ENCODE measurements around the gene PRRX2.

Gene PRRX2

DNA sequence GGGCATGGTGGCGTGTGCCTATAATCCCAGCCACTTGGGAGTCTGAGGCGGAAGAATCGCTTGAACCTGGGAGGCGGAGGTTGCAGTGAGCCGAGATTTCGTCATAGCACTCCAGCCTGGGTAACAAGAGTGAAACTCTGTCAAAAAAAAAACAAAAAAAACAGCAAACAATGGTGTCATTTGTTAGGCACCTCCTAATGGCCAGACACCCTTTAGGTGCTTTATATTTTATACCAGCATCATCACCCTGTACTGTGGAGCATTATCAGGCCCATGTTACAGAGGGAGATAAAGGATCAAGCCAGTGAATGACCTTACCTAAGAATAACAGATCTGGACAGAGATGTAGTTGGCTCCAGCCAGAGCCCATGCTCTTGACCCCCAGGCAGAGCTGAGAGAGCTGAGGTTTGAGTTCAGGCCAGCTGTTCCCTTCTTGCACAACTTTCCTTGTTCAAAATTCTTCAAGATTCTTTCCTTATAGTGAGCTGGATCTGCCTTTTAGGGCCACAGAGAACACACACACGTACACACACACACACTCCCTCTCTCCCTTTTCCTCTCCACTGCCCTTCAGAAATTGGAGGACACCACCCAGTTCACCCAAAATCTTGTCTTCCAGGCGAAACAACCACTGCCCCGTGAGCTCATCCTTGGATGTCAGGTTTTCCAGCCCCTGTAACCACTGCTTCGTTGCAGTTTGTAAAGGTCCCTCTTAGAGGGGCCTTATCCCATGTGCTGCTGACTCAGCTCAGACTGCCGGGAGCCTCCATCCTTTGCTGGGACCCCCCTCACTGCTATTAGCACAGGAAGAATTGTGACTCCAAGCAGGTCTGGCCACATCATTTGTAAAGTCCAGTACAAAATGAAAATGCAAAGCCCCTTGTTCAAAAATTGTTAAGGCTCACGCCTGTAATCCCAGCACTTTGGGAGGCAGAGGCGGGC is 97.8 kb downstream of the PRRX2 start:
- no peak for ATAC-seq
- no peak for TF ChIP-seq PPARA (CRISPR knock-in tag; IDR thresholded peaks at IDR 0.05; ENCODE audit: borderline replicate concordance)
- no peak for TF ChIP-seq ZFP30 (CRISPR knock-in tag; IDR thresholded peaks at IDR 0.05)
- no peak for TF ChIP-seq BACH2 (CRISPR knock-in tag; IDR thresholded peaks at IDR 0.05; ENCODE audit: borderline replicate concordance)
- no peak for TF ChIP-seq ZNF8 (CRISPR knock-in tag; IDR thresholded peaks at IDR 0.05)
- TF ChIP-seq ZNF70 (CRISPR knock-in tag; IDR thresholded peaks at IDR 0.05) = no peak
- no peak for TF ChIP-seq ARNTL (CRISPR knock-in tag; IDR thresholded peaks at IDR 0.05; ENCODE audit: borderline replicate concordance, low read depth)
- no peak for TF ChIP-seq ZC3H10 (CRISPR knock-in tag; IDR thresholded peaks at IDR 0.05)
- TF ChIP-seq GLIS3 (CRISPR knock-in tag; IDR thresholded peaks at IDR 0.05) = no peak
- TF ChIP-seq ZNF565 (CRISPR knock-in tag; conservative IDR thresholded peaks at IDR 0.05; ENCODE audit: low read depth) = no peak
- TF ChIP-seq, protein P1, sequence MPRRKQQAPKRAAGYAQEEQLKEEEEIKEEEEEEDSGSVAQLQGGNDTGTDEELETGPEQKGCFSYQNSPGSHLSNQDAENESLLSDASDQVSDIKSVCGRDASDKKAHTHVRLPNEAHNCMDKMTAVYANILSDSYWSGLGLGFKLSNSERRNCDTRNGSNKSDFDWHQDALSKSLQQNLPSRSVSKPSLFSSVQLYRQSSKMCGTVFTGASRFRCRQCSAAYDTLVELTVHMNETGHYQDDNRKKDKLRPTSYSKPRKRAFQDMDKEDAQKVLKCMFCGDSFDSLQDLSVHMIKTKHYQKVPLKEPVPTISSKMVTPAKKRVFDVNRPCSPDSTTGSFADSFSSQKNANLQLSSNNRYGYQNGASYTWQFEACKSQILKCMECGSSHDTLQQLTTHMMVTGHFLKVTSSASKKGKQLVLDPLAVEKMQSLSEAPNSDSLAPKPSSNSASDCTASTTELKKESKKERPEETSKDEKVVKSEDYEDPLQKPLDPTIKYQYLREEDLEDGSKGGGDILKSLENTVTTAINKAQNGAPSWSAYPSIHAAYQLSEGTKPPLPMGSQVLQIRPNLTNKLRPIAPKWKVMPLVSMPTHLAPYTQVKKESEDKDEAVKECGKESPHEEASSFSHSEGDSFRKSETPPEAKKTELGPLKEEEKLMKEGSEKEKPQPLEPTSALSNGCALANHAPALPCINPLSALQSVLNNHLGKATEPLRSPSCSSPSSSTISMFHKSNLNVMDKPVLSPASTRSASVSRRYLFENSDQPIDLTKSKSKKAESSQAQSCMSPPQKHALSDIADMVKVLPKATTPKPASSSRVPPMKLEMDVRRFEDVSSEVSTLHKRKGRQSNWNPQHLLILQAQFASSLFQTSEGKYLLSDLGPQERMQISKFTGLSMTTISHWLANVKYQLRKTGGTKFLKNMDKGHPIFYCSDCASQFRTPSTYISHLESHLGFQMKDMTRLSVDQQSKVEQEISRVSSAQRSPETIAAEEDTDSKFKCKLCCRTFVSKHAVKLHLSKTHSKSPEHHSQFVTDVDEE (CRISPR knock-in tag; IDR thresholded peaks at IDR 0.05) = no peak
- no peak for TF ChIP-seq ESRRG (CRISPR knock-in tag; IDR thresholded peaks at IDR 0.05)
- TF ChIP-seq, protein P2, sequence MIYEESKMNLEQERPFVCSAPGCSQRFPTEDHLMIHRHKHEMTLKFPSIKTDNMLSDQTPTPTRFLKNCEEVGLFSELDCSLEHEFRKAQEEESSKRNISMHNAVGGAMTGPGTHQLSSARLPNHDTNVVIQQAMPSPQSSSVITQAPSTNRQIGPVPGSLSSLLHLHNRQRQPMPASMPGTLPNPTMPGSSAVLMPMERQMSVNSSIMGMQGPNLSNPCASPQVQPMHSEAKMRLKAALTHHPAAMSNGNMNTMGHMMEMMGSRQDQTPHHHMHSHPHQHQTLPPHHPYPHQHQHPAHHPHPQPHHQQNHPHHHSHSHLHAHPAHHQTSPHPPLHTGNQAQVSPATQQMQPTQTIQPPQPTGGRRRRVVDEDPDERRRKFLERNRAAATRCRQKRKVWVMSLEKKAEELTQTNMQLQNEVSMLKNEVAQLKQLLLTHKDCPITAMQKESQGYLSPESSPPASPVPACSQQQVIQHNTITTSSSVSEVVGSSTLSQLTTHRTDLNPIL (CRISPR knock-in tag; IDR thresholded peaks at IDR 0.05; ENCODE audit: low read depth) = no peak
- TF ChIP-seq RARB (CRISPR knock-in tag; IDR thresholded peaks at IDR 0.05) = no peak
- TF ChIP-seq OSR1 (CRISPR knock-in tag; IDR thresholded peaks at IDR 0.05) = no peak
- TF ChIP-seq ZFP3 (CRISPR knock-in tag; IDR thresholded peaks at IDR 0.05) = no peak
- TF ChIP-seq, protein P3, sequence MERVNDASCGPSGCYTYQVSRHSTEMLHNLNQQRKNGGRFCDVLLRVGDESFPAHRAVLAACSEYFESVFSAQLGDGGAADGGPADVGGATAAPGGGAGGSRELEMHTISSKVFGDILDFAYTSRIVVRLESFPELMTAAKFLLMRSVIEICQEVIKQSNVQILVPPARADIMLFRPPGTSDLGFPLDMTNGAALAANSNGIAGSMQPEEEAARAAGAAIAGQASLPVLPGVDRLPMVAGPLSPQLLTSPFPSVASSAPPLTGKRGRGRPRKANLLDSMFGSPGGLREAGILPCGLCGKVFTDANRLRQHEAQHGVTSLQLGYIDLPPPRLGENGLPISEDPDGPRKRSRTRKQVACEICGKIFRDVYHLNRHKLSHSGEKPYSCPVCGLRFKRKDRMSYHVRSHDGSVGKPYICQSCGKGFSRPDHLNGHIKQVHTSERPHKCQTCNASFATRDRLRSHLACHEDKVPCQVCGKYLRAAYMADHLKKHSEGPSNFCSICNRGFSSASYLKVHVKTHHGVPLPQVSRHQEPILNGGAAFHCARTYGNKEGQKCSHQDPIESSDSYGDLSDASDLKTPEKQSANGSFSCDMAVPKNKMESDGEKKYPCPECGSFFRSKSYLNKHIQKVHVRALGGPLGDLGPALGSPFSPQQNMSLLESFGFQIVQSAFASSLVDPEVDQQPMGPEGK (CRISPR knock-in tag; IDR thresholded peaks at IDR 0.05; ENCODE audit: borderline replicate concordance) = no peak

DNA sequence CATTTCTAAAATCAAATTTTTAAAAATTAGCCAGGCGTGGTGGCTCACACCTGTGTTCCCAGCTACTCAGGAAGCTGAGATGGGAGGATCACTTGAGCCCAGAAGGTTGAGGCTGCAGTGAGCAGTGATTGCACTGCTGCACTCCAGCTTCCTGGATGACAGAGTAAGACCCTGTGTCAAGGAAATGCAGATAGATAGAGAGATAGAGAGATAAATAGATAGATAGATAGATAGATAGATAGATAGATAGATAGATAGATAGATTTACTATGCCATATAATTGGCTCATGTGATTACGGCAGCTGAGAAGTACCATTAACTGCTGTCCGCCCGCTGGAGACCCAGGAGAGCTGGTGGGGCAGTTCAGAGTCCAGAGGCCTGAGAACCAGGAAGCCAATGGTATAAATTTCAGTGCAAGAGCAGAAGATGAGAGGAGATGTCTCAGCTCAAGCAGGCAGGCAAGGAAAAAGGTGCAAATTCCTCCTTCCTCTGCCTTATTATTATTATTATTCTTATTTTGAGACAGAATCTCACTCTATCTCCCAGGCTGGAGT is 100.4 kb downstream of the PRRX2 start:
- TF ChIP-seq TCF4 (CRISPR knock-in tag; IDR thresholded peaks at IDR 0.05; ENCODE audit: borderline replicate concordance) = no peak
- no peak for TF ChIP-seq ZC3H10 (CRISPR knock-in tag; IDR thresholded peaks at IDR 0.05)
- TF ChIP-seq, protein P4, sequence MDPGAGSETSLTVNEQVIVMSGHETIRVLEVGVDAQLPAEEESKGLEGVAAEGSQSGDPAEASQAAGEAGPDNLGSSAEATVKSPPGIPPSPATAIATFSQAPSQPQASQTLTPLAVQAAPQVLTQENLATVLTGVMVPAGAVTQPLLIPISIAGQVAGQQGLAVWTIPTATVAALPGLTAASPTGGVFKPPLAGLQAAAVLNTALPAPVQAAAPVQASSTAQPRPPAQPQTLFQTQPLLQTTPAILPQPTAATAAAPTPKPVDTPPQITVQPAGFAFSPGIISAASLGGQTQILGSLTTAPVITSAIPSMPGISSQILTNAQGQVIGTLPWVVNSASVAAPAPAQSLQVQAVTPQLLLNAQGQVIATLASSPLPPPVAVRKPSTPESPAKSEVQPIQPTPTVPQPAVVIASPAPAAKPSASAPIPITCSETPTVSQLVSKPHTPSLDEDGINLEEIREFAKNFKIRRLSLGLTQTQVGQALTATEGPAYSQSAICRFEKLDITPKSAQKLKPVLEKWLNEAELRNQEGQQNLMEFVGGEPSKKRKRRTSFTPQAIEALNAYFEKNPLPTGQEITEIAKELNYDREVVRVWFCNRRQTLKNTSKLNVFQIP (CRISPR knock-in tag; IDR thresholded peaks at IDR 0.05; ENCODE audit: borderline replicate concordance, low read depth) = no peak
- TF ChIP-seq, protein P5, sequence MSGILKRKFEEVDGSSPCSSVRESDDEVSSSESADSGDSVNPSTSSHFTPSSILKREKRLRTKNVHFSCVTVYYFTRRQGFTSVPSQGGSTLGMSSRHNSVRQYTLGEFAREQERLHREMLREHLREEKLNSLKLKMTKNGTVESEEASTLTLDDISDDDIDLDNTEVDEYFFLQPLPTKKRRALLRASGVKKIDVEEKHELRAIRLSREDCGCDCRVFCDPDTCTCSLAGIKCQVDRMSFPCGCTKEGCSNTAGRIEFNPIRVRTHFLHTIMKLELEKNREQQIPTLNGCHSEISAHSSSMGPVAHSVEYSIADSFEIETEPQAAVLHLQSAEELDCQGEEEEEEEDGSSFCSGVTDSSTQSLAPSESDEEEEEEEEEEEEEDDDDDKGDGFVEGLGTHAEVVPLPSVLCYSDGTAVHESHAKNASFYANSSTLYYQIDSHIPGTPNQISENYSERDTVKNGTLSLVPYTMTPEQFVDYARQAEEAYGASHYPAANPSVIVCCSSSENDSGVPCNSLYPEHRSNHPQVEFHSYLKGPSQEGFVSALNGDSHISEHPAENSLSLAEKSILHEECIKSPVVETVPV (CRISPR knock-in tag; IDR thresholded peaks at IDR 0.05) = no peak
- TF ChIP-seq, protein P3 (CRISPR knock-in tag; IDR thresholded peaks at IDR 0.05; ENCODE audit: borderline replicate concordance) = no peak
- TF ChIP-seq SNAI2 (CRISPR knock-in tag; IDR thresholded peaks at IDR 0.05) = no peak
- no peak for TF ChIP-seq PPARA (CRISPR knock-in tag; IDR thresholded peaks at IDR 0.05; ENCODE audit: borderline replicate concordance)
- no peak for TF ChIP-seq BACH2 (CRISPR knock-in tag; IDR thresholded peaks at IDR 0.05; ENCODE audit: borderline replicate concordance)
- no peak for TF ChIP-seq ZNF565 (CRISPR knock-in tag; conservative IDR thresholded peaks at IDR 0.05; ENCODE audit: low read depth)
- TF ChIP-seq TOX (CRISPR knock-in tag; IDR thresholded peaks at IDR 0.05; ENCODE audit: borderline replicate concordance) = no peak
- no peak for TF ChIP-seq OSR1 (CRISPR knock-in tag; IDR thresholded peaks at IDR 0.05)
- TF ChIP-seq ZFP3 (CRISPR knock-in tag; IDR thresholded peaks at IDR 0.05) = no peak
- TF ChIP-seq CSDC2 (CRISPR knock-in tag; IDR thresholded peaks at IDR 0.05) = no peak
- TF ChIP-seq ZNF8 (CRISPR knock-in tag; IDR thresholded peaks at IDR 0.05) = no peak
- no peak for ATAC-seq
